ENCODE results near the gene PRPF19. TPM values are rescaled to one million over a fixed set of nuclear protein-coding genes. Genes with fewer than 3 reads are reported as not detected.

PRPF19 gene
- total RNA-seq, 1 experiment from 2014 or later = 56.3 TPM

DNA sequence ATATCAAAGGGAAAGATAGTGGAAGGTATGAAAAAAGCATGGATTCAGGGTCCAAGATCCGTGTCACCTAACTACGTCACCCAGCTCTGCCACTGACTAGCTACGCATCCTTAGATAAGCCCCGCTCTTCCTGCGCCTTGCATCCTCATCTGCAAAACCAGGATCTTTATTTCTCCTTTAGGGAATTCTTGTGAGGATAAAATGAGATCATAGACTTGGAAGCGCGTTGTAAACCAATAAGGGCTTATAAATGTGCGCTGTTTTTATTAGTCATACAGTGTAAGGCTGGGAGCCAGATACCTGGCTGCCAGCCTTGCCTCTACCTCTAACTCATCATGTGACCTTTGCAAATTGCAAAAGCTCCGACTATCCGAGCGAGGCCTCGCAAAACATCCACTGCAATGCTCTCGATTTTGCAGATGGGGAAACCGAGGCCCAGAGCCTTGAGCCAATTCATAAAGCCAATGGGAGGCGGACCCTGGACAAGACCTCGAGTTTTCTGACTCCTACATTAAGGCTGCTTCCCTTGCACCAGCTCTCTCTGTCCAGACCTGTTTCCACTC lies 753 bp downstream of the PRPF19 start:
- DNase-seq (ENCODE audit: low spot score) = peak; percentile 67

DNA sequence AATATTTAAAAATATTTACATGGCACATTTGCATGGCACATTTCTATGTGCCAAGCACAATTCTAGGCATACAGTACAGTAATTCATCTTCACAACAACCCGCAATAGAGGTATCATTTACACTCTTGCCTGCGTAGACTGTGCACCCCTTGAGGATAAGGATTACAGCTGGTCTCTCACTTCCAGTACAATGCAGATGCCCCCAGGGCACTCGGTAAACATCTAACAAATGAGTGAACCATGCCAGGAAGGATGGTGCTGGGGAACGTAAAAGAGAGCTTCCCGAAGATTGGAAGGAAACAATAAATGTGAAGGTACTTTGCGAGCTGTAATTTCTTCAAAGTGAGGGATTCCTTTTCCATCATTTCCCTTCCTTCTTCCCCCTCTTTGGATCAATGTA lies 1.3 kb downstream of the PRPF19 start:
- no peak for DNase-seq (ENCODE audit: low spot score)

DNA sequence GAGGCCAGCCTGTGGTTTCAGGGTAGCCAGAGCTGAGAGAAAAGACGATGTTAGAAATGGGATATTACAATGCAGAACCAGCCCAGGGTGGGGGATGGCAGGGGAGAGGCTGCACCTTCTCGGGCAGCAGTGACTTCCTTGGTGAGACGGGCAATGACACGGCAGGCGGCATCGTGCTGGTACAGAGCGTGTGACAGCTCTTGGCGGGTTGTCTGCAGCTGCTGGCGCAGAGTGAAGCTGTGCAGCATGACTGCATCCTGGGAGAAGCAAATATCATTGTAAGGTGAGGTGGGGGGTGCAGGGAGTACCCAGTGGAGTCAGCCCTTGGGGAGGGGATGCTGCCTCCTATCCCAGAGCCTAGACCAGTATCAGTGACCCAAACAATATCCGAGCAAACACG lies 3.8 kb downstream of the PRPF19 start:
- no peak for DNase-seq (ENCODE audit: low spot score)

DNA sequence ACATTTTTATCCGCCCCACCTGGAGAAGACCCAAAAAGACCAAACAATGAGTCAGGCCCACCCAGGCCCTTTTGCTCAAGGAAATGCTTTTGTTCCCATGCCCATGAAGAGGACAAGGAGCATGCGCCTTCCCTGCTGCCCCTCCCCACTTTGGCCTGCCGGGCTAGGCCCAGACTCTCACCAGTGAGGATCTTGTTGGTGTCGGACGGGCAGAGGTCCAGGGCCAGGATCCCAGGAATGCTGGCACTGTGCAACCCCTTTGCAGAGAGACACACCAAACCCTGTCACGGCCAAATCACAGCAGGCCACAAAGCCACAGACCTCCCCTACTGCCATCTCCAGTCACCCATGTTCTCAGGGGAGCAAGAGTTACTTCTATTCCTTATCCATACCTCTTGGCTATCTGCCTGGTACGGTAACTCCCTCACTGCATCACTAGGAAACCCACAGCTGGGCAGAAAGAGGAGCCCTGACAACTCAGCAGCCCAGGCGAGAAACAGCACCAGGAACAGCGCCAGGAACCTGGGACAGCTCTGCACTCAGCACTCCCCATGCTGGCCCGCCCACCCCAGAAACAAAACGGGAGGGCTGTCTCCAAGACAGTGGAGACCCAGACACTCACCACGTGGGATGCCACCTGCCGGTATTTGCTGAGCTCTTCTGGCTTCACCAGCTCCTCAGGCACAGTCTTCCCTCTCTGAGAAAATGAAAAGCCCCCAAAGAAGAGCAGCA lies 5.5 kb downstream of the PRPF19 start:
- DNase-seq (ENCODE audit: low spot score) = no peak

DNA sequence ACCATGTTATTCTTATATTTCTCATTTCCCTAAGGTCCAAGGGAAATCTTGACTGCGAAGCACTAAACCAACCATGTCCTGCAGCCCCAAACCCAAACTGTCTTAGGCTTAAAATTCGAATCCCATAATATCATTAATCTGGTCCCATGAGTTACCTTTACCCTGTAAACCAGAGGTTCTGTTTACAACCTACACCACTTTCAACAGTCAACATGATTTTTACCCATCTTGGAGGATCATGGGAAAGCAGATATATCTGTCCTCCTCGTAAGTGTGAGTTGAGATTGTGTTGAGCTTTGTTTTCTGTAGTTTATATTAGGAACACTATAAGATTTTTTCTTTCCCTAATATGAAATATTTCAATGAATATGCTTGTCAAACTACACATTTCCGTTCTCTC lies 6.4 kb downstream of the PRPF19 start:
- no peak for DNase-seq (ENCODE audit: low spot score)

DNA sequence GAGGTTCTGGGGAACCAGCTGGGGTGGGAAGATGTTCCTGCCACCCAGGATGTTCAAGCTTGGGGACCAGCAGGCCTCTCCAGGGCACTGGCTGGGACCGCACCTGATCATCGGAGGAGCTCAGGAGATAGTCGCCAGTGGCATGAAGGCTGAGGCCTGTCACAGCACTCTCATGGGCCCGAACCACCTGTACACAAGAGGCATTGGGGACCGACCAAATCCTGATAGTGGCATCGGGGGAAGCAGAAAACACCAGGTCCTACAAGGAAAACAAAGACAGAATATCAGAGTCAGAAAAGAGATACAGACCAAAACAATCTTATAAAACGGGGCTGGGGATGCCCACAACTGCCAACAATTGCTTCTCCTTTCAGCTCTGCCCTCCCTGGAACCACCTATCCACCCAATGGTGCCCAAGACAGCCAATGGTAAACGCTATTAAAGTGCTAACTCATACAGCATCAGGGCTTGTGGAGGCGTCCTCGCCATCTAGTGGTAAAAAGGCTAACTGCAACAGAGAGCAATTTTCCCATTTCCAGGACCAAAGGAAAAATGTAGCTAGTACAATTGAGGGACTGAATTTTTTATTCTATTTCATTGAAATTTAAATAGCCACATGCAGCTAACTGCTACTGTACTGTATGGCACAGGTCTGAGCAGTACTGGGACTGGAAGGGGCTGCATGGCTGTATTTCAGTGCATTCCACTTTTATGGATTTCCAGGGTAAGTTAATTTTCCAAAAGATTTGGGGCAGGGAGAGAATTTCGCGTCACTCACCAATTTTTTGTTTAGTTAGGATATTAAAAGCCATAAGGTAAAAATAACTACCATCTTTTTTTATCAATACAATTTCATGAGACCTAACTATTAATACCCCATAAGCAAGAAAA lies 7.1 kb downstream of the PRPF19 start:
- DNase-seq (ENCODE audit: low spot score) = peak; percentile 66

DNA sequence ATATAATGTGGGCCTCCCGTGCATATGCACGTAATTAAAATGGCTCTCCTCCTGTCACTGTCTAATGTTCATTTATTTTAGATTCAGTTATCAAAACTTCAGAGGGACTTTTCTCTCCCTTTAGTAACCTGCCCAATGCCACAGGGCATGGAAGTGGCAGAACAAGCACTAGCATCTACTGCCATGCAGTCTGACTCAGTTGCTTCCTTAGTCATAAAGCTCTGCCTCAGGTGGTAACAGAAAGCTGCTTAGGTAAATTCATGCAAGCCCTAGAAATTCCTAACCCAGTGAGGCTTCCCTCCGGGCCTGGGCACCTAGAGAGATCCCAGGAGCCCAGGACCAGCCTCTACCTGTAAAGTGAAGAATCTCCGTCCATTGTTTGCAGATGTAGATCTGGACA lies 8.9 kb downstream of the PRPF19 start:
- no peak for DNase-seq (ENCODE audit: low spot score)

DNA sequence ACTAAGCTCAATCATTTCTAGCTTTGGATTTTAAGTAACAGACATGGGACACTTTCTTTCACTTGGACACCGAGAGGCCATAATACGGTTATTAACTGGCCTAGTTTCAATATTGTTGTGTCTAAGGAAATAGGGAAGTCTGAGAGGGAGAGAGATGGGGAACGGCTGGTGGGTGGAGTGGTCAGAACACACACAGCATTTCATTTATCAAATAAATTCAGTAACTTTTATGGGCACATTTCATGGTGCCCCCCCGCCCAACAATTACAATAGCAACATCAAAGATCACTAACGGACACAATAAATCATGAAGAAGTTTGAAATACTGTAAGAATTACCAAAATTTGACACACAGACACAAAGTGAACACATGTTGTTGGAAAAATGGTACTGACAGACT lies 10.7 kb downstream of the PRPF19 start:
- DNase-seq (ENCODE audit: low spot score) = no peak

DNA sequence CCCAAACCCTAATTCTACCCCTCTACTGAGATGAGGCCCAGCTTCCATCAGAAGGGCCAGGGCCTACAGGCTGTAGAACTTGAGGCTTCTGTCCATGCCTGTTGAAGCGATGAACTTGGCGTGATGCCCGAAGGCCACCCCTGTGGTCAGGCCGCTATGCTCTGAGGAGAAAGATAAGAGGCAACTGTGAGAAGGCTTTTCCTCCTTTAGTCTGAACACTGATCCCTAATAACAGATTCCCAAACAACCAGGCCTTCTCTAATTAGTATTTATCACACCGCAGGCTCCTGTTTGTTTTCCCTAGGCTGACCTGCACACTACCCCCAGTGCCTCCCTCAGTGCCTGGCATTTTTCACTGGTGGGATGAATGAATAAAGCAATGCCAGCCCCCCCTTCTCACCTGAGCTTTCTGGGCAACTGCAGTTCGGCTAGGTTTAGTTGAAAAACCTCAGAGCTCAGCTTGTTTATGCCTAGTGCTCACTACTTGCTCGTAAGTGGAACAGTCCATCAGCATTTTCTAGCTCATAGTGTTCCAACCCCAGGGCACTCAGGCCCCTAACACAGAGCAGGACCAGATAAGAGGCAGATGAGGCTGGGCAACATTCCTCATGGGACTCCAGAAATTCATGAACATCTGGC lies 15.2 kb downstream of the PRPF19 start:
- no peak for DNase-seq (ENCODE audit: low spot score)

DNA sequence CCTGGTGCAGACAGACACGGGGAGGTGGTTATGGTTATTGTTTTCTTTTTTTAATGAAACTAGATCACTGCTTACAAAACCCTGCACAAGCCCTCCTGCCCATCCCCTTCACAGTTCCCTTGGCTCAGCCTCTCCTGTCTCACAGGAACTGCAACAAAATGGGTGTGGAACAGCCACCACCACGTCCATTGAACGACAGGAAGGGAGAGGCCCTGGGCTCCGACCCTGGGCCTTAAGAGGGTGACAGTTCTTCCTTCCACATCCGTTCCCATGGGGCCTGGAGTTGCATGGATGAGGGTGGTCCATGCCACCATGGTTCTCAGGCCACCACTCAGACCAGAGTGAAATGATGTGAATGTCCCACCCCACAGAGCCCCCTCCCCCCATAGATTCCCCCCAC lies 15.7 kb downstream of the PRPF19 start:
- DNase-seq (ENCODE audit: low spot score) = no peak

DNA sequence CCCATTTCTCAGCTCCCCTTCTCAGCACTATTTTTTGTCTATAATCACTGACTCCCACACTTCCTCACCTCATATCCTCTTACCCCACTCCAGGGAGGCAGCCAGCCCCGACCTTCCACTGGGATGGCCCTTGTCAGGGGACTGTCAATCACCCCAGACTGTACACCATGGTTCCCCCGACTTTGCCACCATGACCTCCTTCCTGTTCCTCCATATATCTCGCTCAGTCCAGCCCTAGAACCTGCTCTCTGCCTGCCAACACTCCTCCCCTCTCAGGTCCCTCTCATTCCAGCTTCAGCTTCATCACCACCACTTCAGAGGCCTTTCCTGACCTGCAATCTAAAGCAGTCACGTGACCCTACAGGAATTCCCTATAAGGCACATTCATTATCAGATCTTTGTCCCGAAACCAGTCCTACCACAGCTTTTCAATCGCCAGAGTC lies 16.5 kb downstream of the PRPF19 start:
- DNase-seq (ENCODE audit: low spot score) = no peak

DNA sequence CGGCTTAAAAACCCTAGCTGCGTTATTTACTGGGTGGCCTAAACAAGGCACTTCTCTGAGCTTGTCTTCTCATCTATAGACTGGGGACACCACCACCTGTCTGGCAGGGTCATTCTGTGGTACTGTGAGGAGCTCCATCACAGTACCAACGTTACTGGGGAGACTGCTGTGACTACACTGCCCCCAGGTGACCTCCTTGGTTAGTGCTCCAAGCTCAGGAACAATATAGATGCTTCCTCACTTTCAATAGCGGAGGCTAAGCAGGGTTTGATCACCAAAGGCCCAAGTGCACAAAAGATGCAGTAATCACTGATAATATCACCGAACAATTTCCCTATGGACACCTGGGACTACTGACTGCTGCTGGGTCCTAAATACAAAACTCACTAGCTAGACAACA lies 18.8 kb downstream of the PRPF19 start:
- peak; percentile 62 for DNase-seq (ENCODE audit: low spot score)

DNA sequence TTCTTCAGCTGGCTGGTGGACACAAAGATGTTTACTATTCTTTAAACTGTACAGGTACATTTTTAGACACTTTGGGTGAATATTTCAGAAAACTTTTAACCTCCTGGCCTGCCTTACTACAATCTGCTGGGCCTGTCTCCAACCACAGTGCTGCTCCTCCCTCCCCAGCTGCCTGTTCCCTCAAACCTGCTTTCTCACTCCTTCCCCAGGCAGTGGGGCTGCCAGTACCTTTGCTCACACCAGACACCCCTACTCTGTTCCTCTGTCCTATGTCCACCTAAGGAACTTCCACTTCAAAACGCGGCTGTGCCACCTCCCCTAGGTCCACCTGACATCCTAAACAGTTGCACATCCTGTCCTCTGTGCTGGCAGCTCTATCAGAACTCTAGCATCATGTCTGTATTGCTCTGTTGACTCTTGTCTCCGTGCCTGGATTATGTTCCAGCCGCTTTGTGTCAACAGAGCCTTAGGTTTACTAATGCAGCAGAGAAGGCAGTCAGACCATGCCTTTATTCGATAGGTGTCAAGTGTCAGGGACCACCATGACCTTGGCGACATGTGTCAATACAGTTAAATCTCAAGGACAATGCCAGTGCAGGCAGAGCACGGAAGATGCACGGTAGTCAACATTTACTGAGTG lies 25.6 kb downstream of the PRPF19 start:
- DNase-seq (ENCODE audit: low spot score) = no peak

DNA sequence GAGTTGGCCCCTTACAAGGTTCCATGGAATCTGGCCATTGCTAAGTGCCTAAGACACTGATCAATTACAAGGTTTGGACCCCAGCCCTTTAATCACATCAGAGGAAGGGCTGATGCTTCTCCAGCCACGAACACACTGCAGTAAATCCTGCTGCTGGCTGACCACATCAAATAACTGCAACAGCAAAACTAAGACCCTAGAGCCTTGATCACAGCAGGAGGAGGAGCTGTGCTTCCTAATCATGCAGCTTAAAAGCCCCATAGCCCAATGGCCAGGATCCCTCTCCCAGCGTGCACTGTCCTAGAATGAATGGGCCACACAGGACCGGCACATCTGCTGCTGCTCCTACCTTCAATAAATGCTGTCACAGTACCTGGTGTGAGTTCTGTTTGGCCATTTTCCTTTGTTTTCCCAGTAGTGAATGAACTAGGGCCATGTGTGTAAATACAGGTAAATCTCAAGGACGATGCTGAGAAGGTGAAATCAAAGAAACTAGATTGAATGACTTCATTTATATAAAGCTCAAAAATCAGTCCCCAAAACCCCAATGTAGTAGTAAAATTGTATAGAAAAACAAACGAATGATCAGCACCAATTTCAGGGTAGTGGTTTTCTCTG lies 26.3 kb downstream of the PRPF19 start:
- no peak for DNase-seq (ENCODE audit: low spot score)

DNA sequence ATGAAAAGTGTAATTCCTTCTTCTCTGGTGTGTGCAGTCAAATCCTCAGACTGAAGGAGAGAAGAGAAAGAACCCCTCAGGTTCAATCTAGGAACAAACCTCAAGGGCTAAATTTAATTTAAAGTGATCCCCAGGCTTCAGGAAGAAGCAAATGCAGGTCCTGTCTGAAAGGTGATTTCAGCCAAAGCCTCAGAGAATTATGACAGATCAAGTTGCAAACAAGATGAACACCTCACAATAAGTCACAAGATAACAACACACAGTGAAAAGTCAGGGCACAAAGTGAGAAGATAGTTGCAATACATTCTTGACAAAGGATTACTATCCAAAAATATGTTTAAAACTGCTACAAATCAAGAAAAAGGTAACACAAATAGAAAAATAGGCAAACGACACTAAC lies 27.3 kb downstream of the PRPF19 start:
- DNase-seq (ENCODE audit: low spot score) = no peak

DNA sequence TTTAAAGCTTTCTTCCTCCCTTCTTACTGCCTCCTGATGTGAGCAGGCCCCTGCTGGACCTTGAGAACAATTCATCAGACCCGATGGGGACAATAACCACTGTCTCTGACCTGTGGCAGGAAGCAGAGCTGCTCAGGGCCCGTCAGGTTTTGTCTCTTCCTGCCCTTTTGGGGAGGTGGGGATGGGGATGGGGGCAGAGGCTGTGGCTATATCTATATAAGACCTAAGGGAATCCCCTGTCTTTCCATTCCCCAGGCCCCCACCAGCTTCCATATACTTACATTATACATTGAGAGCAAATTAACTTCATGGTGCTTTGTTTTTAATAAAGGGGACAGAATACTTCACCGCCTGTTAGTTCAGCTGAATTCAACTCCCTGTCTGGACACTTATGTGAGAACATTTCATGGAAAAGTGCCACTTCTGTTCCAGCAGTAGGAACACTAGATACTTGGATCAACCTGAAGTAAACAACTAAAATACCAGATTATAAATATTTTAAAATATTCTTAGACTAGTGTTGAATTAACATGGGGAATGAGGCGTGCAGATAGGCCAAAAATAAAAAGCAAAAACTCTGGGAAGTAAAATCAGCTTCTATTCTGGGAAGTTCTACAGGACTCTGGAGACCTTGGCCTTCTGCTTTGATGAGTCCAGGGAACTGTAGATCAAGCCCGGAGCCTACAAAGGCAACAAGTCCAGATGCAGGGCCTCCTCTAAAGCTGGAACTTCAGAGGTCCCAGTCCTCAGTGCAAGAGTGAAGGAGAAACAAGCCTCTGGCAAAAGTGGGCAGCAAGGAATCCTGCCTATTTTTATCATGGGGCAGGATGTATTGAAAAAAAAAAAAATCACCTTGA lies 27.9 kb downstream of the PRPF19 start:
- DNase-seq (ENCODE audit: low spot score) = no peak

DNA sequence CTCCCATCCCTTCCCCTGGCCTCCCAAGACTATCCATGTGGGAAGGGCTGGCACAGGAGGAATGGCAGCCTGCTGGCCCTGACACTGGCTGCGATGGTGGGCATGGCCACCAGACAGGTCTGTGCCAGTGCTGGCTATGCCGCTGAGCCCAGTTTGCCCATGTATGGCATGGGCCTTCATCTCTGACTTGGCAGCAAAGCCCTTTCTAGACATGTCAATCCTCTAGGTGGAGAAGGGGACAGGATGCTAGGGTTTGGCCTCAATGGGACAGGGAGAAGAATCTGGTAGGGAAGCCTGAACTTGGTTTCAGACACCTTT lies 30.3 kb downstream of the PRPF19 start:
- DNase-seq (ENCODE audit: low spot score) = no peak

DNA sequence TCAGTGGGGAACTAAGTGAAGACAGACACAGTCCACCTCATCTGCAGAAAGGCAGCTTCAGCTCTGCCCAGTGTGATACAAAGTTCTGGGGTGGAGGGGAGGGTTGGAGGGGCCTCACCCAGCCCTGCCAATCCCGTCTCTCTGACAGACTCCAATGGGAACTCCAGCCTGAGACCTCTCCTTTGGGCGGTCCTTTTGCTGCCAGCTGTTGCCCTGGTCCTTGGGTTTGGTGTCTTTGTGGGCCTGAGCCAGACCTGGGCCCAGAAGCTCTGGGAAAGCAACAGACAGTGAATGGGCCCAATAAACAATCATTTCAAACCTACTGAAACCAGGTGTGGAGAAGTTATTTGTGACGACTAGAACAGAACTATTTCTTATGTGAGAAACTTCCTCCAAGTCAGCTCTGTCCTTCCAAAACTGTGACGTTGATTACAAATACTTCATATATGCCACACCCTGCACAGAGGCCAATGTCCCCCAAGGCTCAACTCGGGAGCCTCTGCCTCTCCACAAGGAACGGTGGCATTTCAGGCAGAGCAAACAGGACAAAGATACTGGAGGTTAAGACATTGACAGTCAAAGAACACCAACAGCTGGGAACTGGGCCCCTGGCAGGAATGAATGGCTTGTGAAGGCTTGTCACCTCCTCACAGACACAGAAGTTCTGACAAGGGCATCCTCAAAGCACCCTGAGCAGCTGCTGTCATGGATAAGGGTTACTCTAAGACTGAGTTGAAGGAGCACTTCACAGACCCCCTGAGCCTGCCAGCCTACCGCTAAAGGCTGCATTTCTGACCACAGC lies 30.8 kb downstream of the PRPF19 start:
- no peak for DNase-seq (ENCODE audit: low spot score)

All from A172 (cell line).